AG09319 (cell line): ENCODE data around the gene GPR149.

Source experiments
- DNase-seq: peaks from one replicate; pipeline ENCODE4 v3.0.0-alpha.2; 2010; ENCODE audit warnings: low read depth; ENCODE audit errors: extremely low read depth
- TF ChIP-seq, protein P1 (sequence below): IDR thresholded peaks from 2 replicates; pipeline ENCODE4 v1.5.1; 2011; ENCODE audit warnings: low read depth, mild to moderate bottlenecking, inconsistent platforms, low read length, moderate library complexity

GPR149 gene

DNA sequence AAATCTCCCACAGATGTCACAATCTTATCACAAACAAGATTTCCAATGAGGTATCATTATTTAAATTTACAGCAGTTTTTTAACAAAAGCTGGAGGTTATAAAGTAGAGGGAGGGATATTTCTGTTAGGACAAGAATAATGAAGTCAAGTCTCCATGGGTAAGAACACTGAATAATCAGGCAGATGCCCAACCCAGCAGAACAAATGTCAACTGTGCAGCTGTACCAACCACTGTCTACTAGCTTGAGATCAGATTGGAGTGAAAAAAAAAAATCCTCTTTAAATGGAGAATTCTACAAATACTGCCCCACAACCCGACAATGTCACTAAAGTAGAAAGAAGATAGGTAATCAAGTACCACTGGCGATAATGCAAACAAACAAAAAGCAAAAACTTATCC lies 136.0 kb downstream of the GPR149 start:
- TF ChIP-seq, protein P1, sequence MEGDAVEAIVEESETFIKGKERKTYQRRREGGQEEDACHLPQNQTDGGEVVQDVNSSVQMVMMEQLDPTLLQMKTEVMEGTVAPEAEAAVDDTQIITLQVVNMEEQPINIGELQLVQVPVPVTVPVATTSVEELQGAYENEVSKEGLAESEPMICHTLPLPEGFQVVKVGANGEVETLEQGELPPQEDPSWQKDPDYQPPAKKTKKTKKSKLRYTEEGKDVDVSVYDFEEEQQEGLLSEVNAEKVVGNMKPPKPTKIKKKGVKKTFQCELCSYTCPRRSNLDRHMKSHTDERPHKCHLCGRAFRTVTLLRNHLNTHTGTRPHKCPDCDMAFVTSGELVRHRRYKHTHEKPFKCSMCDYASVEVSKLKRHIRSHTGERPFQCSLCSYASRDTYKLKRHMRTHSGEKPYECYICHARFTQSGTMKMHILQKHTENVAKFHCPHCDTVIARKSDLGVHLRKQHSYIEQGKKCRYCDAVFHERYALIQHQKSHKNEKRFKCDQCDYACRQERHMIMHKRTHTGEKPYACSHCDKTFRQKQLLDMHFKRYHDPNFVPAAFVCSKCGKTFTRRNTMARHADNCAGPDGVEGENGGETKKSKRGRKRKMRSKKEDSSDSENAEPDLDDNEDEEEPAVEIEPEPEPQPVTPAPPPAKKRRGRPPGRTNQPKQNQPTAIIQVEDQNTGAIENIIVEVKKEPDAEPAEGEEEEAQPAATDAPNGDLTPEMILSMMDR = no peak
- no peak for DNase-seq

DNA sequence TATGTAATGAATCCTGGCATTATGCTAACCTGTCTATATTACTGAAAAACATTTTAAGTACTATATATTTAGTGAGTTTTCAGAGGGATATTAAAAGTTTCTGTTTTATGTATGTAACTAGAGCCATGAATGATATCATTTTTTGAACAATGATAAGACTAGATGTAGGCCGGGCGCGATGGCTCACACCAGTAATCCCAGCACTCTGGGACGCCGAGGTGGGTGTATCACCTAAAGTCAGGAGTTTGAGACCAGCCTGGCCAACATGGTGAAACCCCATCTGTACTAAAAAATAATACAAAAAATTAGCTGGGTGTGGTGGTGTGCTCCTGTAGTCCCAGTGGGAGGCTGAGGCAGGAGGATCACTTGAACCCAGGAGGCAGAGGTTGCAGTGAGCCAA lies 139.8 kb downstream of the GPR149 start:
- TF ChIP-seq, protein P1 = no peak
- DNase-seq = no peak
